HG03571 (cell line): ENCODE data around the gene GNG2.

Experiments used
- ATAC-seq: cut with Tn5 transposase; IDR thresholded peaks from one replicate; pipeline ENCODE4 v1.9.1; 2021; ENCODE audit not compliant: unreplicated experiment

GNG2 gene

GRCh38 chr14:51860164-51860824 is at the start of gene GNG2:
GNG2 (plus strand) TSS chr14:51860612; CDS start chr14:51950679, 90,067 bp downstream.
- peak; percentile 88 for ATAC-seq

- ATAC-seq: no peak
Measured at GRCh38 chr14:51811706-51812105, 48.7 kb upstream of the GNG2 start.

- no peak for ATAC-seq
Measured at GRCh38 chr14:51816031-51816430, 44.4 kb upstream of the GNG2 start.

GRCh38 chr14:51817326-51817725 is 43.1 kb upstream of the GNG2 start:
- no peak for ATAC-seq

GRCh38 chr14:51818748-51819380 is 41.5 kb upstream of the GNG2 start:
- no peak for ATAC-seq

GRCh38 chr14:51821822-51822221 is 38.6 kb upstream of the GNG2 start:
- no peak for ATAC-seq

GRCh38 chr14:51822499-51822898 is 37.9 kb upstream of the GNG2 start:
- no peak for ATAC-seq

GRCh38 chr14:51823706-51824105 is 36.7 kb upstream of the GNG2 start:
- no peak for ATAC-seq

GRCh38 chr14:51824191-51824590 is 36.2 kb upstream of the GNG2 start:
- no peak for ATAC-seq

- no peak for ATAC-seq
Measured at GRCh38 chr14:51825926-51826325, 34.5 kb upstream of the GNG2 start.

- peak; percentile 96 for ATAC-seq
Measured at GRCh38 chr14:51828017-51828797, 32.2 kb upstream of the GNG2 start.

- no peak for ATAC-seq
Measured at GRCh38 chr14:51834240-51834639, 26.2 kb upstream of the GNG2 start.

GRCh38 chr14:51836417-51836816 is 24.0 kb upstream of the GNG2 start:
- ATAC-seq: no peak

- peak; percentile 31 for ATAC-seq
Measured at GRCh38 chr14:51844081-51844881, 16.1 kb upstream of the GNG2 start.

GRCh38 chr14:51845811-51846210 is 14.6 kb upstream of the GNG2 start:
- no peak for ATAC-seq

- ATAC-seq: peak; percentile 74
Measured at GRCh38 chr14:51846631-51847488, 13.6 kb upstream of the GNG2 start.

GRCh38 chr14:51847489-51847796 is 13.0 kb upstream of the GNG2 start:
- ATAC-seq: no peak

GRCh38 chr14:51848120-51848519 is 12.3 kb upstream of the GNG2 start:
- ATAC-seq: no peak

GRCh38 chr14:51849097-51849496 is 11.3 kb upstream of the GNG2 start:
- ATAC-seq: no peak

GRCh38 chr14:51850651-51851050 is 9.8 kb upstream of the GNG2 start:
- ATAC-seq: no peak
